Endothelial cell of umbilical vein (primary cell): ENCODE measurements around the gene NFIC. TPM values are rescaled to one million over a fixed set of nuclear protein-coding genes. Genes with fewer than 3 reads are reported as not detected.

ENCODE experiments used
- Bru-seq: library from RNA; stranded (reverse); fragments of 400-500 nt; gene quantifications from one replicate; lab custom pipeline; 2021; lab: Mats Ljungman, UMichigan
- BruChase-seq, 2 experiments: library from RNA; stranded (reverse); fragments of 400-500 nt; gene quantifications; one replicate each; lab custom pipeline; 2021; lab: Mats Ljungman, UMichigan
- BruUV-seq: library from RNA; stranded (reverse); fragments of 400-500 nt; replicated peaks from 2 replicates; lab custom pipeline; 2021; lab: Mats Ljungman, UMichigan
- CTCF ChIA-PET: fragments of 300-600, 350-600 bp; sonication (Branson Sonifier 250); formaldehyde crosslinking; loops from one replicate; lab custom pipeline; 2021; ENCODE audit warnings: antibody characterized with exemption, inconsistent platforms; lab: Charles Lee
- POLR2A ChIA-PET: fragments of 300-600, 350-600 bp; sonication (Branson Sonifier 250); formaldehyde crosslinking; loops from one replicate; lab custom pipeline; 2021; ENCODE audit warnings: antibody characterized with exemption, inconsistent platforms; lab: Charles Lee
- DNase-seq: peaks from one replicate; pipeline ENCODE4 v3.0.0-alpha.2; 2011; ENCODE audit warnings: low read depth, low spot score
- FAIRE-seq: peaks from 2 replicates; lab custom pipeline; 2011; peaks lifted over from hg19 to GRCh38; lab: Jason Lieb, UNC
- H2AFZ ChIP-seq: 2 replicates; pipeline ENCODE4 v1.6.0; 2012; ENCODE audit warnings: low read depth, low read length, control low read depth, inconsistent platforms
- H3K27ac ChIP-seq: 2 replicates; pipeline ENCODE4 v1.5.1; 2011; ENCODE audit warnings: low read depth, mild to moderate bottlenecking, control low read depth, low read length, moderate library complexity; ENCODE audit not compliant: insufficient read depth
- H3K27me3 ChIP-seq, 2 experiments: 2 replicates each; pipeline versions ENCODE4 v1.6.0 to v1.6.1; 2011; ENCODE audit warnings: low read length in 2 of 2, mixed read lengths in 1 of 2; ENCODE audit not compliant: control insufficient read depth in 2 of 2, insufficient read depth in 2 of 2
- H3K36me3 ChIP-seq, 2 experiments: 2 replicates in 1 of 2; 3 replicates in 1 of 2; pipeline ENCODE4 v1.5.1; 2011; ENCODE audit warnings: low read length in 2 of 2, mild to moderate bottlenecking in 1 of 2, moderate library complexity in 1 of 2; ENCODE audit not compliant: control insufficient read depth in 2 of 2, insufficient read depth in 2 of 2; ENCODE audit errors: extremely low read depth in 1 of 2
- H3K4me1 ChIP-seq: 3 replicates; pipeline ENCODE4 v1.5.1; 2011; ENCODE audit warnings: mild to moderate bottlenecking, low read length; ENCODE audit not compliant: control insufficient read depth, insufficient read depth; ENCODE audit errors: extremely low read depth
- H3K4me2 ChIP-seq: 2 replicates; pipeline ENCODE4 v1.6.1; 2011; ENCODE audit warnings: low read length, control low read depth, mixed read lengths; ENCODE audit not compliant: insufficient read depth
- H3K4me3 ChIP-seq, 3 experiments: fragments of 200-600 bp in 1 of 3; sonication (generic), shearing (Covaris generic) in 1 of 3; replicated peaks in 1 of 3; 2 replicates each; pipeline ENCODE4 v1.5.1; 2011 to 2016; ENCODE audit warnings: control low read depth in 3 of 3, low read length in 3 of 3, mild to moderate bottlenecking in 2 of 3, inconsistent platforms in 1 of 3, low read depth in 1 of 3, moderate library complexity in 1 of 3; ENCODE audit not compliant: insufficient read depth in 1 of 3
- H3K79me2 ChIP-seq: 2 replicates; pipeline ENCODE4 v1.6.0; 2012; ENCODE audit warnings: low read length, inconsistent platforms; ENCODE audit not compliant: control insufficient read depth, insufficient read depth
- H3K9ac ChIP-seq: replicated peaks from 2 replicates; pipeline ENCODE3; 2011; ENCODE audit warnings: low read length, control low read depth; ENCODE audit not compliant: insufficient read depth; ENCODE audit errors: extremely low read depth
- H3K9me1 ChIP-seq: replicated peaks from 3 replicates; pipeline ENCODE4 v1.6.0; 2011; ENCODE audit warnings: mild to moderate bottlenecking, low read length; ENCODE audit not compliant: control insufficient read depth, insufficient read depth; ENCODE audit errors: extremely low read depth
- H3K9me3 ChIP-seq: replicated peaks from 2 replicates; pipeline ENCODE4 v1.5.1; 2012; ENCODE audit warnings: low read length, inconsistent platforms; ENCODE audit not compliant: control insufficient read depth, insufficient read depth
- H4K20me1 ChIP-seq: replicated peaks from 2 replicates; pipeline ENCODE3; 2011; ENCODE audit warnings: mild to moderate bottlenecking, low read length; ENCODE audit not compliant: control insufficient read depth, insufficient read depth; ENCODE audit errors: extremely low read depth
- FOS ChIP-seq: IDR thresholded peaks from 2 replicates; pipeline ENCODE4 v1.6.1; 2011; ENCODE audit warnings: mild to moderate bottlenecking, low read length, moderate library complexity, borderline replicate concordance; ENCODE audit not compliant: insufficient read depth
- POLR2AphosphoS5 ChIP-seq: IDR thresholded peaks from 2 replicates; pipeline ENCODE4 v1.6.1; 2012; ENCODE audit warnings: low read depth, mild to moderate bottlenecking, control low read depth, low read length, moderate library complexity; ENCODE audit not compliant: insufficient read depth
- dilution Hi-C: fragments of 300-500 bp; cut with MboI; formaldehyde crosslinking; loops from one replicate; pipeline ENCODE4 v1.15.0; 2019; ENCODE audit warnings: low sequenced_read_pairs; ENCODE audit not compliant: extremely low pct_ligation_motif_present
- intact Hi-C: fragments of 100-400 bp; cut with micrococcal nuclease; formaldehyde crosslinking; loops from one replicate; pipeline ENCODE4 v1.10.0; 2022
- long read RNA-seq: library from polyadenylated mRNA; stranded (forward); transcript quantifications from one replicate; pipeline ENCODE4 v2.0.0, GENCODE V29; 2021
- polyA minus RNA-seq, 3 experiments: library from RNA; depleted of rRNA, polyadenylated mRNA; stranded (reverse); fragments of >200 nt; gene quantifications; 1 replicate in 1 of 3; 2 replicates in 2 of 3; pipeline ENCODE4 v1.2.3, GENCODE V29; 2011
- polyA plus RNA-seq, 4 experiments: library from polyadenylated mRNA; depleted of rRNA in 3 of 4; stranded (reverse) in 3 of 4; unstranded in 1 of 4; fragments of >200 nt; gene quantifications; 2 replicates each; pipeline versions ENCODE4 v1.2.1 to v1.2.3, GENCODE V29; 2011 to 2012; ENCODE audit warnings: missing spikeins in 1 of 4
- total RNA-seq: library from RNA; stranded (reverse); gene quantifications from 2 replicates; pipeline ENCODE4 v1.2.3, GENCODE V29; 2021
- TF ChIP-seq, protein P1 (sequence below): IDR thresholded peaks from 2 replicates; pipeline ENCODE4 v1.6.1; 2011; ENCODE audit not compliant: insufficient read depth, insufficient read length
- TF ChIP-seq, protein P2 (sequence below), 2 donors: IDR thresholded peaks; 1 replicate in 1 of 2; 2 replicates in 1 of 2; pipeline ENCODE4 v1.5.1; 2011; ENCODE audit warnings: low read length in 2 of 2, mild to moderate bottlenecking in 2 of 2, moderate library complexity in 2 of 2, control low read depth in 1 of 2, inconsistent platforms in 1 of 2, low read depth in 1 of 2; ENCODE audit not compliant: insufficient read depth in 1 of 2; ENCODE audit errors: extremely low read depth in 1 of 2

Gene NFIC
- total RNA-seq = 131 and 133 TPM in 2 replicates
- 8.5 and 11.4 TPM in 2 replicates for polyA plus RNA-seq
- 12.8 and 14.1 TPM in 2 replicates for polyA plus RNA-seq (2011; cell fraction: cytosol; rRNA removed)
- 21.9 and 24.5 TPM in 2 replicates for polyA plus RNA-seq (2011; cell fraction: nucleus; rRNA removed)
- 41.1 and 45.2 TPM in 2 replicates for polyA plus RNA-seq (2012)
- 16.4 and 18.3 TPM in 2 replicates for polyA minus RNA-seq
- polyA minus RNA-seq (2011; cell fraction: cytosol; rRNA and poly(A)+ RNA removed) = 35.0 TPM
- polyA minus RNA-seq (2011; cell fraction: nucleus; rRNA and poly(A)+ RNA removed) = 14.8 and 32.1 TPM in 2 replicates
- percentile 63 among the genes with signal in this experiment for Bru-seq, nascent RNA
- percentile 83 among the genes with signal in this experiment for BruChase-seq, experiment 1, labeled RNA remaining after a 6-hour chase
- BruChase-seq, experiment 2, labeled RNA remaining after a 2-hour chase = percentile 68 among the genes with signal in this experiment
- long read RNA-seq, full-length matches to known transcripts = 2 of 63 reads
- long read RNA-seq, partial matches to known transcripts = 4 of 63 reads
- long read RNA-seq, other reads (novel, unspliced or antisense) = 57 of 63 reads

DNA sequence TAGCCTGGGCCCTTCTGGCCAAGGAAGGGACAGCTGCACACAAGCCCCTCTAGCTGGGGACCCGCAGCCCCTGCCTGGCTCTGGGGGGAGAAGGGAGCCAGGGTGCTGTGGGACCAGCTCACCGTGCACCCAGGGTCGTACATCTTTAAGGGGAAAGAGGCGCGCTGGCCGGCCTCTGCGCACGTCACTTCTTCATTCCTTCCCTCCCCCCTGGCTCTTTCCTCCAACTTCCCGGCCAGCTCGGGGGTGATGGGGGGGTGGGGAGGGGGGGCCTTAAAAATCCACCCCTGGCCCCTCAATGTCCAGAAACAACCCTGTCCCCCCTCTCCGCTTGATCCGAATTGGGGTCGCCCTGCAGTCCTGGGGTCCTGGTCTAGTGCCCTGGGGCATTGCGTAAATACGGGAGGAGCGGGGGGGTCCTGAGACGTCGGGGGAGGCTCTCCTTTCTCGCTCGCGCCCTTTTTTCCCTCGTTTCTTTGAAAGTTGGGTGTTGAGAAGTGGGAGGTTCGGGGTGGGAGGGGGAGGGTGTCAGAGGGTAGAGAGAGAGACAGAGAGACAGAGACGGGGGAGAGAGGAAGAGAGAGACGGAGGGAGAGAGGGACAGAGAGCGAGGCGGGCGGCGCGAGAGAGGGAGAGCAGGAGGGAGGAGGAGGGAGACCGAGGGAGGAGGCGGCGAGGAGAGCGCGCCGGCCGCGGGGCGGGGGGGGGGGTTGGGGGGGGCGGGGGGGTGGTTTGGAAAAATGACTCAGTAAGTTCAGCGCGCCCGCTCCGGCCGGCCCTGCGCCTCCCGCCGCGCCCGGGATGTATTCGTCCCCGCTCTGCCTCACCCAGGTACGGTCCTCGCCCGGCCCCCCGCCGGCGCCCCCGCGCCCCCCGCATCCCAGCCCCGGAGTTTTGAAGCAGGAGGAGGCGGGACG is at the start of gene NFIC:
Gene NFIC (plus strand): TSS at position 748 of the 917 bp plus-strand sequence. CDS start 54 bp downstream, at position 802.
- ChIA-PET CTCF (interaction anchor here (1.1 kb wide), 1 partner anchor 64 kb away, joined by 8 read pairs; no protein-coding TSS in a partner anchor), POLR2A (interaction anchor here (0.6 kb wide), 1 partner anchor 15 kb away, joined by 8 read pairs; no protein-coding TSS in a partner anchor)
- Histone ChIP-seq H3K79me2 (peaks cover 68% of the 10 kb centered on the region), H3K27me3 (no peaks in the 10 kb centered on the region), H3K9ac (peak within 1 kb of the TSS; percentile 71), H3K9me3 (no peaks in the 10 kb centered on the region), H2AFZ (peak within 1 kb of the TSS; percentile 41), H3K36me3 (no peaks in the 10 kb centered on the region), H3K4me1 (peaks cover 26% of the 10 kb centered on the region), H3K27ac (peak within 1 kb of the TSS; percentile 60), H3K4me3 (peak within 1 kb of the TSS; percentile 57 to 97 (median 75)), H4K20me1 (no peaks in the 10 kb centered on the region), H3K9me1 (no peaks in the 10 kb centered on the region), H3K4me2 (peak within 1 kb of the TSS; percentile 70)
- TF ChIP-seq FOS (no peak), POLR2AphosphoS5 (peak; percentile 37)
- TF ChIP-seq, protein P1, sequence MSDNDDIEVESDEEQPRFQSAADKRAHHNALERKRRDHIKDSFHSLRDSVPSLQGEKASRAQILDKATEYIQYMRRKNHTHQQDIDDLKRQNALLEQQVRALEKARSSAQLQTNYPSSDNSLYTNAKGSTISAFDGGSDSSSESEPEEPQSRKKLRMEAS = no peak
- TF ChIP-seq, protein P2, sequence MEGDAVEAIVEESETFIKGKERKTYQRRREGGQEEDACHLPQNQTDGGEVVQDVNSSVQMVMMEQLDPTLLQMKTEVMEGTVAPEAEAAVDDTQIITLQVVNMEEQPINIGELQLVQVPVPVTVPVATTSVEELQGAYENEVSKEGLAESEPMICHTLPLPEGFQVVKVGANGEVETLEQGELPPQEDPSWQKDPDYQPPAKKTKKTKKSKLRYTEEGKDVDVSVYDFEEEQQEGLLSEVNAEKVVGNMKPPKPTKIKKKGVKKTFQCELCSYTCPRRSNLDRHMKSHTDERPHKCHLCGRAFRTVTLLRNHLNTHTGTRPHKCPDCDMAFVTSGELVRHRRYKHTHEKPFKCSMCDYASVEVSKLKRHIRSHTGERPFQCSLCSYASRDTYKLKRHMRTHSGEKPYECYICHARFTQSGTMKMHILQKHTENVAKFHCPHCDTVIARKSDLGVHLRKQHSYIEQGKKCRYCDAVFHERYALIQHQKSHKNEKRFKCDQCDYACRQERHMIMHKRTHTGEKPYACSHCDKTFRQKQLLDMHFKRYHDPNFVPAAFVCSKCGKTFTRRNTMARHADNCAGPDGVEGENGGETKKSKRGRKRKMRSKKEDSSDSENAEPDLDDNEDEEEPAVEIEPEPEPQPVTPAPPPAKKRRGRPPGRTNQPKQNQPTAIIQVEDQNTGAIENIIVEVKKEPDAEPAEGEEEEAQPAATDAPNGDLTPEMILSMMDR (IDR thresholded peaks at IDR 0.05; ENCODE audit: extremely low read depth in 1 of 2, insufficient read depth in 1 of 2, low read depth in 1 of 2, low read length in 2 of 2) = no peak
- intact Hi-C loops (loop anchor here (2.0 kb wide), 1 partner anchor 93 kb away; no protein-coding TSS in a partner anchor), dilution Hi-C loops (no loop called here)
- FAIRE-seq (peak; percentile 89), DNase-seq (peak; percentile 67)
- BruUV-seq = TSS peak; percentile 58
